Stimulated activated CD4-positive, alpha-beta T cell treated with anti-CD3 and anti-CD28 coated beads, TNF-alpha, amount 100 ng/mL, for 24 hours (primary cell): ENCODE measurements around the gene KRTAP12-3.

ENCODE experiments used
- DNase-seq, 3 experiments: peaks; one replicate each; pipeline ENCODE4 v3.0.0-alpha.2; 2020; ENCODE audit warnings: low read depth in 3 of 3

The KRTAP12-3 gene

DNA sequence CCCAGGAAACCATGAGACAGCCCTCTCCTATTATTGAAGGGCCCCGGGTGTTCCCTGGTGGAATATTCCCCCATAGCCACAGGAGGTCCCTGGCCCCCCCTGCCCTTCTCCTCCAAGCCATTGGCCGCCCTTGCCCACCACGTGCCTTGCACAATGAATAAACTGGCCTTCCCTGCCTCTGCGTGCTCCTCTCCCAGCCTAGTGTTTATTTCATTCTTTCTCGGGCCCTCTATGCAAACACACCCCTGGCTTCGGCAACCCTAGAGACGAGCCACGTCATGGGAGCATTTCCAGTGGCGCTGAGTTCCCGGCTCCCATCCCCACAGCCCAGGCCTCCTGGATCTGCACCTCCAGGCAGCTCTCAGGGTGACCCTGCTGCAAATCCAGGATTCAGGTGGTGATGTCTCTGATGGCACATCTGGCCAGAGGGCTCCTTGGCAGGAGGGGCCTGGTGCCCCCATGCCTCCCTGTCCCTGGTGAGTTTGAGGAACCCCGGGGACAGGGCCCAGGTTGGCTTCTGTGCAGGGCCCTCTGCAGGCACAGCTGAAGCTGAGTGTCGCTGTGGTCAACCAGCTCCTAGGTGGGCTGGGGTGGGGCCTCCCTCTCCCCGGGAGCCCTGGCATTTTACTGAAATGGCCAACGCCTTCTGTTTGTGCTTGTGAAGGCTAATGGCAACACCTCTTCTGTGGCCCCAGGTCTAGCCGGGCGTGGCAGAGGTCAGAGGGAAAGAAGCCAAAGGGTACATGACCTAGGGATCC, 45.4 kb downstream of the KRTAP12-3 start:
- no peak for DNase-seq

DNA sequence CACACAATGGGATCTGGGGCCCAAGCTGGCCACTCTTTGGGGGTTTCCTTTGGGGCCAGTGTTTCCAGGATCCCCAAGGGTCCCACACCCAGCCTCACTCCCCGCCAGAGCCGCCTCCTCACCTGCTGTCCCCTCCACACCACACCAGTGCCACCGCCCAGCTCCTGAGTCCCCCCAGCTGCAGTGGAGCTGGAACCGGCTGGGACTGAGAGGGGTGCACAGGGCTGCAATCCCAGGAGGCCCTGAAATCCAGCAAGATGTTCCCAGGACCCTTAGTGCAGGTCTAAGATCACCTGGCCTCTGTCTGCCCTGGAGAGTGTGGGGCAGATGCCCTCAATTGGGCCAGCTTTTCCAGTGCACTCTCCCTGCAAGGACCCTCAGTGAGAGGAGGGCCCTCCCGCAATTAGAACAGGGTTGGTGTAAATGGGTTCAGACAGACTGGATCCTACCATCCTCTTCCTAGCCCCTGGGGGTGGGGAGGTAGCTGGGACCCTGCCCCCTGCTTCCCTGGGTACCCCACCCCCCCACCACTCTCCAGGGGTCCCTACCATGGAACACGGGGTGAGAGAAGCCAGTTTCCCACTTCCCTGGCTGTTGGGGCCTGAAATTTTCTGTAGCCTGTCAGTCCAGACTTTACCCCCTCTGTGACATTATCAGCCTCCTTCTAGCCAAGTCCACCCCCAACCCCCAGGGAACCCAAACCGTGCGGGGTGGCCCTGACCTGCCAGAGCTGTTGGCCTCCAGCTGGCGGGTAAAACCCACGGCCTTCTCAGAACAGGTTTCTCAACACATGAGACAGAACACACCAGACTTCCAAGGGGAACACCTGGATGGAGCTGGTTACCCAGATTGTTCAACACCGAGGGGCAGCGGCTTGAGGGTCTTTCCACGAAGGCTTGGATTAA, 46.3 kb downstream of the KRTAP12-3 start:
- no peak for DNase-seq

DNA sequence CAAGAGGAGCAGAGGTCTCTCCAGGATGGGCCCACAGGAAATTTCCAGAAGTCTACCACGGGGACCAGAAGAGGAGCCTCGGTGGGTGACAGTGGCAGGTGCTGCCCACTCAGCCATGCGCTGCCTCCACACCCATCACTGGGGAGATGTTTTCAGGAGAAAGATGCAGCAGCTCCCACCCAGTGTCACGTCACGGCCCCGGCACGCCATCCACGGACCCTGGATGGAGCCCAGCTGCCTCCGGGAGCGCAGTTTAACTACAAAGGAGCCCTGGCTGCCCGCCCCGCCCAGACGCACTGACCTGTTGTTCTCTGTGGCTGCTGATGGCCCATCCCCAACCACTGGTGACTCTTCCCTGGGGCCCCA, 46.9 kb downstream of the KRTAP12-3 start:
- no peak for DNase-seq

DNA sequence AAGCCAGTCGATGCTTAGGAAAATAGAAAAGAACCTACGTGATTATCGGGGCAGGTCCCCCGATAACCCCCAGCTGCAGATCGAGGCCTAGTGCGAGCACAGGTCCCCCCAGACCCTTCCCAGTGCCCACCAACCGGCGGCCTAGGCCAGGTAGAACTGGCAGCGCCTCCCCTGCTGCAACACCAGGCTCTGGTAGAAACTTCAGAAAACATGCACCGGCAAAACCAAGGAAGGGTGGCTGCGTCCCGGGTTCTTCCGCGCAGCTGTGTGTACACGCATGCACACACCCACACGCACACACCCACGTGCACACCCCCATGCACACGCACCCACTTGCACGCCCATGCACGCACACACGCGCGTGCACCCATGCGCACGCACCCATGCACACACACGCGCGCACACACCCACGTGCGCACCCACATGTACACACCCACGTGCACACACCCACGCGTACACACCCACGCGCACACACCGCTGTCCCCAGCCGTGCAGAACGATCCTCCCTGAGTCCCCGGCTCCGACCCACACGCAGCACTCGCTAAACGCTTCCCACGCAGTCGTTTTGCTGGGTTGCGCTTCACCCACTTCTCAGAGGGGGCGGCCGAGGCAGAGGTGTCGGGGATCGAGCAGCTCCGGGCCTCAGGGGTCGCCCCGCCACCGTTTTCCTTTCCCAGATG, 48.4 kb downstream of the KRTAP12-3 start:
- DNase-seq: no peak

DNA sequence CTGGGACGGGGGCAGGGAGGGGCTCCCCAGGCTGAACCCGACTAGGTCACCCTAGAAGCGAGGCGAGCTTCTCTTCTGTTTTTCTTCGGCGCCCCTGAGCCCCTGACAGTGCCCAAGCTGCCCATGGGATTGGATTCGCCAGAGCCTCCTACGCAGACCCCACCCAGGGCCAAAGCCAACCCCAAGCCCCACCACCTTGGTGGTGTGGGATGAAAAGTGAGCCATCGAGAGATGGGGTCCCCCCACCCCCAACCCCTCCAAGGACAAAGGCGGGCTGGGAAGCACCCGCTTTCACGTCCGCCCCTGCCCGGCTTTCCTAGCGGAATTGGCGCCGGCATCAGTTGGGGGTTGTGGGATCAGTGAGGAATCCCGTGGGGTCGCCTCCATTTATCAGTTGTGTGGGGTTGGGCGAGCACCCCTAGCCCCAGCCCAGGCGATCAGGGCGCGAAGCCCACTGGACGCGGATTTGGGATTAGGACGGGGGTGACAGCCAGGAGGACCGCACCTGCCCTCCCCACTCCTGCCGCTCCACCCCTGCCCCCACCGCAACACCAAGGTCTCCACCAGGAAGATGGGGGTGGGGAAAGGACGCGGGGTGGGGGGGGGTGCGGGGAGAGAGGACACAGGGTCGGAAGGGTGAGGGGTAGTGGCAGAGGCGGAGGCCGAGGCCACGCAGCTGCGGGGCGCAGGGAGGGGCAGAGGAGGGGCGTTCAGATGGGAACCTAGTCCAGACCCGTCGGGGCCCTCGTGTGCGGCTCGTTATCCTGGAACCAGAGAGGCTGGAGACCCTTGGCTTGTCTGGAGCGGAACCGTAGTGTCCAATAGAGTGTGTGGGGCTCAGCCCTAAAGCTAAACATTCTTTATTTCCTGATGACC, 49.2 kb downstream of the KRTAP12-3 start:
- no peak for DNase-seq
